GM23338 (cell line): ENCODE results near the gene FAXC.

Source experiments
- EZH2phosphoT487 ChIP-seq: fragments of 200-600 bp; sonication (generic); IDR thresholded peaks from one replicate; pipeline ENCODE4 v1.8.1; 2018; ENCODE audit warnings: antibody characterized with exemption; ENCODE audit not compliant: unreplicated experiment
- ZNF331 ChIP-seq: fragments of 250-450 bp; sonication (Bioruptor Pico); IDR thresholded peaks from 2 replicates; pipeline ENCODE4 v1.5.0; 2020; ENCODE audit warnings: low read depth, mild to moderate bottlenecking, moderate library complexity
- TF ChIP-seq, protein P1 (sequence below), 2 experiments: fragments of 200-600 bp in 1 of 2; sonication (generic) in 1 of 2; conservative IDR thresholded peaks; 2 replicates each; pipeline versions ENCODE4 v1.5.1 to v1.6.1; 2016 to 2017; ENCODE audit warnings: antibody characterized with exemption in 2 of 2, low read depth in 2 of 2, mild to moderate bottlenecking in 2 of 2, moderate library complexity in 1 of 2
- TF ChIP-seq, protein P2 (sequence below): IDR thresholded peaks from one replicate; pipeline ENCODE4 v1.6.1; 2018; ENCODE audit warnings: antibody characterized with exemption; ENCODE audit not compliant: unreplicated experiment

GRCh38 chr6:99232056-99232455 is 117.4 kb downstream of the FAXC start:
- TF ChIP-seq EZH2phosphoT487, result no peak
- TF ChIP-seq, protein P1, sequence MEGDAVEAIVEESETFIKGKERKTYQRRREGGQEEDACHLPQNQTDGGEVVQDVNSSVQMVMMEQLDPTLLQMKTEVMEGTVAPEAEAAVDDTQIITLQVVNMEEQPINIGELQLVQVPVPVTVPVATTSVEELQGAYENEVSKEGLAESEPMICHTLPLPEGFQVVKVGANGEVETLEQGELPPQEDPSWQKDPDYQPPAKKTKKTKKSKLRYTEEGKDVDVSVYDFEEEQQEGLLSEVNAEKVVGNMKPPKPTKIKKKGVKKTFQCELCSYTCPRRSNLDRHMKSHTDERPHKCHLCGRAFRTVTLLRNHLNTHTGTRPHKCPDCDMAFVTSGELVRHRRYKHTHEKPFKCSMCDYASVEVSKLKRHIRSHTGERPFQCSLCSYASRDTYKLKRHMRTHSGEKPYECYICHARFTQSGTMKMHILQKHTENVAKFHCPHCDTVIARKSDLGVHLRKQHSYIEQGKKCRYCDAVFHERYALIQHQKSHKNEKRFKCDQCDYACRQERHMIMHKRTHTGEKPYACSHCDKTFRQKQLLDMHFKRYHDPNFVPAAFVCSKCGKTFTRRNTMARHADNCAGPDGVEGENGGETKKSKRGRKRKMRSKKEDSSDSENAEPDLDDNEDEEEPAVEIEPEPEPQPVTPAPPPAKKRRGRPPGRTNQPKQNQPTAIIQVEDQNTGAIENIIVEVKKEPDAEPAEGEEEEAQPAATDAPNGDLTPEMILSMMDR (conservative IDR thresholded peaks at IDR 0.05; ENCODE audit: low read depth in 2 of 2), result no peak
- TF ChIP-seq, protein P2, sequence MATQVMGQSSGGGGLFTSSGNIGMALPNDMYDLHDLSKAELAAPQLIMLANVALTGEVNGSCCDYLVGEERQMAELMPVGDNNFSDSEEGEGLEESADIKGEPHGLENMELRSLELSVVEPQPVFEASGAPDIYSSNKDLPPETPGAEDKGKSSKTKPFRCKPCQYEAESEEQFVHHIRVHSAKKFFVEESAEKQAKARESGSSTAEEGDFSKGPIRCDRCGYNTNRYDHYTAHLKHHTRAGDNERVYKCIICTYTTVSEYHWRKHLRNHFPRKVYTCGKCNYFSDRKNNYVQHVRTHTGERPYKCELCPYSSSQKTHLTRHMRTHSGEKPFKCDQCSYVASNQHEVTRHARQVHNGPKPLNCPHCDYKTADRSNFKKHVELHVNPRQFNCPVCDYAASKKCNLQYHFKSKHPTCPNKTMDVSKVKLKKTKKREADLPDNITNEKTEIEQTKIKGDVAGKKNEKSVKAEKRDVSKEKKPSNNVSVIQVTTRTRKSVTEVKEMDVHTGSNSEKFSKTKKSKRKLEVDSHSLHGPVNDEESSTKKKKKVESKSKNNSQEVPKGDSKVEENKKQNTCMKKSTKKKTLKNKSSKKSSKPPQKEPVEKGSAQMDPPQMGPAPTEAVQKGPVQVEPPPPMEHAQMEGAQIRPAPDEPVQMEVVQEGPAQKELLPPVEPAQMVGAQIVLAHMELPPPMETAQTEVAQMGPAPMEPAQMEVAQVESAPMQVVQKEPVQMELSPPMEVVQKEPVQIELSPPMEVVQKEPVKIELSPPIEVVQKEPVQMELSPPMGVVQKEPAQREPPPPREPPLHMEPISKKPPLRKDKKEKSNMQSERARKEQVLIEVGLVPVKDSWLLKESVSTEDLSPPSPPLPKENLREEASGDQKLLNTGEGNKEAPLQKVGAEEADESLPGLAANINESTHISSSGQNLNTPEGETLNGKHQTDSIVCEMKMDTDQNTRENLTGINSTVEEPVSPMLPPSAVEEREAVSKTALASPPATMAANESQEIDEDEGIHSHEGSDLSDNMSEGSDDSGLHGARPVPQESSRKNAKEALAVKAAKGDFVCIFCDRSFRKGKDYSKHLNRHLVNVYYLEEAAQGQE, result no peak
- TF ChIP-seq ZNF331 (CRISPR knock-in tag), result no peak
